ENCODE measurements around the gene ALPK3.
A peak's percentile ranks its signal among the peaks of the same experiment; 100 is the strongest.

The ALPK3 gene

DNA sequence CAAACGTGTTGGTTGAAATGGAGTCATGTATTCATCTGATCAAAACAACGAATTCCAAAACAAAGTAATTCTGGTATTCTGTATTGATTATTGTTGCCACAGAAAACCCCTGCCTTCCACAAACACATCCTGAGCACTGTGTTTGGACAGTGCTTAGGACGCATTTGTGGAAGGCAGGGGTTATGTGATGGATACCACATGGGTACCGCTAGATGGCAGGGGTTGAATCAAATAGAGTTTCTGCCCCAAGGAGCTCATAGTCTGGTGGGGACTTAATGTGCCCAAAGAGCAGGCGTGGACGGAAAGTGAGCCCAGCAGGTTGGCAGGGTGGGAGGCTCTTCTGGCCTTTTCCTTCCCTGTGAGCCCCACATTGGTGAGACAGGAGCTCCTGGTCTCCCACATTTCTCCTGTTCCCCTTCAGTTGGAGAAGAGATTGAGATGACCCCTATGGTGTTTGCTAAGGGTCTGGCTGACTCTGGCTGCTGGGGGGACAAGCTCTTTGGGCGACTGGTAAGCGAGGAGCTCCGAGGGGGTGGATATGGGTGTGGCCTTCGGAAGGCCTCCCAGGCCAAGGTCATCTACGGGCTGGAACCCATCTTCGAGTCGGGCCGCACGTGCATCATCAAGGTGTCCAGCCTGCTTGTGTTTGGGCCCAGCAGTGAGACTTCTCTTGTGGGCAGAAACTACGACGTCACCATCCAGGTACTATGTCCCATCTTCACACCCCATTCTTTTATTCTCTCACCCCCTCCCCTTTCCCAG is 45.2 kb downstream of the ALPK3 start:
- no peak overlapping the region for H3K4me3 ChIP-seq (ENCODE audit: control insufficient read depth, low read depth, low read length)

DNA sequence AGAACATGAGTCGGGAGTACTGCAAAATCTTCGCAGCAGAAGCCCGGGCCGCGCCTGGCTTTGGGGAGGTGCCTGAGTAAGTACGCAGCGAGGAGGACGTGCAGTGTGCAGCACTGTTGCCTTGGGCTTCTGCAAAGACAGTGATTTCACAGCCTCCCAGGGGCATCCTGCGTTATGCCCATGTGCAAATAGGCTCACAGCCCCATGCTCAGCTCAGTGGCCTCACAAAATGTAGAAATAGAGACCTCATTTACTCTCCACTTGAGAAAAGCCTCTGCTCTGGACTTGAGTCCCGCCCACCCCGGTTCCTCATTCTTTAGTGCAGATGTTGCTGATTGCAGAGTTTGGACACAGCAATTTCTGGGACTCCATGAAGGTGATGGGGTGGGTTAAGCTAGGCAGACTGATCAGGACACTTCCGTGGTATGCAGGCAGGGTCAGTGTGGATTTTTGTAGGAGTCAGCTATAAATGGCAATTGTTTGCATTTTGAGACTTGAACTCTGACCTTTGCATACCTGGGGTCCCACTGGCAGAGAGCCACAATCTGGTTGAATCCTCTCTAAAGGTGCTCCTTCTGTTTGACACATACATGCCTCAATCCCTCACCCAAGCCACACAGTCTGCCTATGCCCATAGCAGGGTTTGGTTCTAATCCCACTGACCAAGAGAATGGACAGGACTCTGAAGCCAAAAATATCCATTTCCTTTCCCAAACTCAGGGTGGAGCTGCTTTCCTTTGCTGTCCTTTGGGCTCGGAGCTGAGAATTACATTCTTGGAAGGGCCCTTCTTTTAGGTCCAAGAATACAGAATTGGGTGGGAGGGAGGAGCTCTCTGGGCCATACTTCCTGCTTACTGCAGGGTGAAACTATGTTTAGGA is 46.6 kb downstream of the ALPK3 start:
- TF ChIP-seq, protein P1, sequence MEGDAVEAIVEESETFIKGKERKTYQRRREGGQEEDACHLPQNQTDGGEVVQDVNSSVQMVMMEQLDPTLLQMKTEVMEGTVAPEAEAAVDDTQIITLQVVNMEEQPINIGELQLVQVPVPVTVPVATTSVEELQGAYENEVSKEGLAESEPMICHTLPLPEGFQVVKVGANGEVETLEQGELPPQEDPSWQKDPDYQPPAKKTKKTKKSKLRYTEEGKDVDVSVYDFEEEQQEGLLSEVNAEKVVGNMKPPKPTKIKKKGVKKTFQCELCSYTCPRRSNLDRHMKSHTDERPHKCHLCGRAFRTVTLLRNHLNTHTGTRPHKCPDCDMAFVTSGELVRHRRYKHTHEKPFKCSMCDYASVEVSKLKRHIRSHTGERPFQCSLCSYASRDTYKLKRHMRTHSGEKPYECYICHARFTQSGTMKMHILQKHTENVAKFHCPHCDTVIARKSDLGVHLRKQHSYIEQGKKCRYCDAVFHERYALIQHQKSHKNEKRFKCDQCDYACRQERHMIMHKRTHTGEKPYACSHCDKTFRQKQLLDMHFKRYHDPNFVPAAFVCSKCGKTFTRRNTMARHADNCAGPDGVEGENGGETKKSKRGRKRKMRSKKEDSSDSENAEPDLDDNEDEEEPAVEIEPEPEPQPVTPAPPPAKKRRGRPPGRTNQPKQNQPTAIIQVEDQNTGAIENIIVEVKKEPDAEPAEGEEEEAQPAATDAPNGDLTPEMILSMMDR (conservative IDR thresholded peaks at IDR 0.05; ENCODE audit: control insufficient read depth, insufficient read depth, low read depth, low read length): peak; percentile 26
- peak; percentile 36 for DNase-seq (ENCODE audit: low read depth)
- no peak overlapping the region for H3K4me3 ChIP-seq (ENCODE audit: control insufficient read depth, low read depth, low read length)

More for the DNA sequence above, 45.2 kb downstream of the ALPK3 start:
- TF ChIP-seq, protein P1 (conservative IDR thresholded peaks at IDR 0.05; ENCODE audit: control insufficient read depth, insufficient read depth, low read depth, low read length): no peak
- no peak for DNase-seq (ENCODE audit: low read depth)

DNA sequence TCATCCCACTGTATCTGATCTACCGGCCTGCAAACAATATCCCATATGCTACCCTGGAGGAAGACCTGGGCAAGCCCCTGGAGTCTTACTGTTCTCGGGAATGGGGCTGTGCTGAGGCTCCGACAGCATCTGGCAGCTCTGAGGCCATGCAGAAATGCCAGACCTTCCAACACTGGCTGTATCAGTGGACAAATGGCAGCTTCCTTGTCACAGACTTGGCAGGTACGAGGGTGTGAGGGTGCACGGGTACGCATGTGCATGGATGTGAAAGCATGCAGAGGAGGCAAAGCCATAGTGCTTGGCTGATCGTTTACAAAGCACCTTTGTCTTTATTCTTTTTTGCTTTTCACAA is 47.3 kb downstream of the ALPK3 start:
- H3K4me3 ChIP-seq (ENCODE audit: control insufficient read depth, low read depth, low read length): no peak overlapping the region
- TF ChIP-seq, protein P1 (conservative IDR thresholded peaks at IDR 0.05; ENCODE audit: control insufficient read depth, insufficient read depth, low read depth, low read length): no peak
- no peak for DNase-seq (ENCODE audit: low read depth)

DNA sequence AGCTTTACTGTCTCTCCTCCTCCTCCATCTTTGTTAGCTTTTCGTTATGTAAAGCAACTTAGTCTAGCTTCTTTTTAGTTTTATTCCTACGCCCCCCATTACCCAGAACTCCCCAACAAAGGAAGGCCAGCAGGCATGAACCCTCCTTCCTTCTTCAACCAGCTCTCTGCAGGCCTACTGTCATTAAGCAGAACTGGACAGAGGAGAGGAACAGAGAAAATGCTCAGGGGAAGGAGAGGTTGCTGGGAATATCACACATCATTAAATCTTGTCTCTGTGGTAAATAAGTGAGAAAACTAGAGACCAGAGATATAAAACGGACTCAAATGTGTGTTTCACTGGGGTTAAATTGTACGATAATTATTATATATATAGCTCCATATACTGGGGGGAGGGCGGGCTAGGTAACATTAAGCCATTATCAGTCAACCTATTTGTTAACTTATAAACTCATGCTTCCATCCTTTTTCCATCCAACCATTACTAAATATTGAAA is 48.0 kb downstream of the ALPK3 start:
- no peak overlapping the region for H3K4me3 ChIP-seq (ENCODE audit: control insufficient read depth, low read depth, low read length)
- TF ChIP-seq, protein P1 (conservative IDR thresholded peaks at IDR 0.05; ENCODE audit: control insufficient read depth, insufficient read depth, low read depth, low read length): no peak
- no peak for DNase-seq (ENCODE audit: low read depth)

DNA sequence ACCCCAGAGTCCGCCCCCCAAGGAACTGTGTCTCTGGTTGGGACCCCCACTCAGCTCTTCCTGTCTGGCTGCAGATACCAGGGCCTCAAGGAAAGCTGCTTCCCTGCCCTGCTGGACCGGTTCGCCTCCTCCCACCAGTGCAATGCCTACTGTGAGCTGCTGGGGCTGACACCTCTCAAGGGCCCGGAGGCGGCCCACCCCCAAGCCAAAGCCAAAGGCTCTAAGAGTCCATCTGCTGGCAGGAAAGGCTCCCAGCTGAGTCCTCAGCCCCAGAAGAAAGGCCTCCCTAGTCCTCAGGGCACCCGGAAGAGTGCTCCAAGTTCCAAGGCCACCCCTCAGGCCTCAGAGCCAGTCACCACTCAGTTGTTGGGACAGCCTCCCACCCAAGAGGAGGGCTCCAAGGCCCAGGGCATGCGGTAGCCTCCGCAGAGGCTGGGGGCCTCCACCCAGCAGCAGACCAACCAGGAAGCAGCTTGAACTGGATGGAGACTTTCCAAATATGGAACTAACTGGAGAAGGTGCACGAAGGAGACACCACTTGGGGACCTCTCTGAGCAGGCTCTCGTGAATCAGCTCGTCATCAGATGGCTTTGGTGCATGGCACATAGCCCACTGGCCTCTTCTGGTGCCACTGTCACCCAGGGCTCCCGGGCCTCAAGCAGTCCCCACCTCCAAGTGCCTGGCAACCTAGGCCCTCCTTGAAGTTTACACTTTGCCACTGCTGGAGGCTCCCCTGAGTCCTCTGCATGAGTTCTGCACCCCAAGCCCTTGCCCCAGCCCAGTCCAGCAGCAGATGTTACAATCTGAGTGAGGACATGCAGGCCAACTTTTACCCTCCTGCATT is 51.1 kb downstream of the ALPK3 start:
- DNase-seq (ENCODE audit: low read depth): no peak
- TF ChIP-seq, protein P1 (conservative IDR thresholded peaks at IDR 0.05; ENCODE audit: control insufficient read depth, insufficient read depth, low read depth, low read length): no peak
- no peak overlapping the region for H3K4me3 ChIP-seq (ENCODE audit: control insufficient read depth, low read depth, low read length)

DNA sequence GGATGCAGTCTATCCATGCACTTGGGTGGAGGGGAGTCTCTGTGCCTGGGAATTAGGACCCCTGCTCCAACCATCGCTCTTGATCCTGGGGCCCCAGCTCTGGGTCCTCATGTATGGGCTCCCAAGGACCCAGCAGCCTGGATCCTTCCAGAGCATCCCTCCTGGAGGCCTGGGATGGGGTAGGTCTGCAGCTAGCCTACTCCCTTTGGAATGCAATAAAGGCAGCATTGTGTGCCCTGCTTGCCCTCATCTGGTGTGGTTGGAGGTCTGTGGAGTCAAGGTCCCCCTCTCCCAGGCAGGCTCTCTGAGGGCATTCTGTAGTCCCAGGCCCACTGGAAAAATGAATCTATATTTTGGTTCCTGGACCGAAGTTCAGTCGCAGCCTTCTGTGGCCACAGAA is 52.4 kb downstream of the ALPK3 start:
- no peak overlapping the region for H3K4me3 ChIP-seq (ENCODE audit: control insufficient read depth, low read depth, low read length)
- TF ChIP-seq, protein P1 (conservative IDR thresholded peaks at IDR 0.05; ENCODE audit: control insufficient read depth, insufficient read depth, low read depth, low read length): no peak
- DNase-seq (ENCODE audit: low read depth): no peak
